Colonic mucosa (tissue), 4 donors: Measurements from ENCODE around the gene PARD3B. TPM values are rescaled to one million over a fixed set of nuclear protein-coding genes. Genes with fewer than 3 reads are reported as not detected.

Experiments
- DNase-seq: peaks from one replicate; pipeline ENCODE4 v3.0.0-alpha.2; 2020
- H3K27ac ChIP-seq: fragments of 200-600 bp; one replicate; pipeline ENCODE4 v1.8.0; 2021
- H3K27me3 ChIP-seq: fragments of 200-600 bp; one replicate; pipeline ENCODE4 v1.8.0; 2021
- H3K36me3 ChIP-seq: fragments of 200-600 bp; one replicate; pipeline ENCODE4 v1.8.0; 2021
- H3K4me1 ChIP-seq: fragments of 200-600 bp; one replicate; pipeline ENCODE4 v1.8.0; 2021; ENCODE audit warnings: mild to moderate bottlenecking
- H3K4me3 ChIP-seq: fragments of 200-600 bp; one replicate; pipeline ENCODE4 v1.8.0; 2021
- H3K9ac ChIP-seq, 2 donors: one replicate each; pipeline ENCODE4 v1.7.0; 2013; ENCODE audit warnings: control low read depth in 2 of 2, low read depth in 2 of 2, low read length in 2 of 2
- H3K9me3 ChIP-seq: fragments of 200-600 bp; one replicate; pipeline ENCODE4 v1.8.0; 2021
- CTCF ChIP-seq: fragments of 200-600 bp; IDR thresholded peaks from one replicate; pipeline ENCODE4 v1.8.0; 2022; ENCODE audit warnings: antibody characterized with exemption, mild to moderate bottlenecking
- intact Hi-C: fragments of 100-400 bp; cut with DNase I; formaldehyde crosslinking; loops from one replicate; pipeline ENCODE4 v1.14.1; 2022
- total RNA-seq, 2 donors: library from RNA; stranded (reverse); fragmentation: NEBNext Ultra II Directional in 1 of 2; extraction: Animal tissue kit (Norgen Biotek cat#: 25700) in 1 of 2; gene quantifications; one replicate each; pipeline ENCODE4 v1.2.1, GENCODE V29; 2021
- donor health status: healthy.
- donor health status: DM: no; HTN: no; CAD: no.
- donor health status: DM: no; HTN: no; CAD: no.

Gene PARD3B
- total RNA-seq, 2 donors from 2014 or later, result 20.0 to 24.2 TPM

GRCh38 chr2:204909791-204910190 lies 364.5 kb downstream of the PARD3B start:
- Histone ChIP-seq H3K4me3 (no peak overlapping the region), H3K36me3 (no peaks in the 10 kb centered on the region), H3K27ac (no peak overlapping the region), H3K9ac (no peak overlapping the region), H3K4me1 (no peaks in the 10 kb centered on the region), H3K27me3 (no peaks in the 10 kb centered on the region), H3K9me3 (no peaks in the 10 kb centered on the region)
- no peak for DNase-seq
- no peak for TF ChIP-seq CTCF
- intact Hi-C loops, result no loop called here

- no peak overlapping the region for H3K9ac ChIP-seq
- DNase-seq, result no peak
These were observed 368.0 kb downstream of the PARD3B start for GRCh38 chr2:204913312-204913711.

GRCh38 chr2:204913854-204914464 lies 368.7 kb downstream of the PARD3B start:
- no peaks in the 10 kb centered on the region for H3K4me1 ChIP-seq
- H3K27me3 ChIP-seq, result no peaks in the 10 kb centered on the region
- no peak overlapping the region for H3K4me3 ChIP-seq
- no peaks in the 10 kb centered on the region for H3K9me3 ChIP-seq
- H3K27ac ChIP-seq, result no peak overlapping the region
- TF ChIP-seq CTCF, result no peak
- no peak for DNase-seq
- no peak overlapping the region for H3K9ac ChIP-seq
- H3K36me3 ChIP-seq, result no peaks in the 10 kb centered on the region
- intact Hi-C loops, result no loop called here

More at GRCh38 chr2:204913312-204913711, 368.0 kb downstream of the PARD3B start:
- intact Hi-C loops, result no loop called here
- H3K9me3 ChIP-seq, result no peaks in the 10 kb centered on the region
- no peaks in the 10 kb centered on the region for H3K4me1 ChIP-seq
- TF ChIP-seq CTCF, result no peak
- H3K27ac ChIP-seq, result no peak overlapping the region
- no peak overlapping the region for H3K4me3 ChIP-seq
- no peaks in the 10 kb centered on the region for H3K36me3 ChIP-seq
- no peaks in the 10 kb centered on the region for H3K27me3 ChIP-seq

- intact Hi-C loops, result no loop called here
- DNase-seq, result no peak
- Histone ChIP-seq H3K27me3 (no peaks in the 10 kb centered on the region), H3K4me1 (no peaks in the 10 kb centered on the region), H3K27ac (no peak overlapping the region), H3K36me3 (no peaks in the 10 kb centered on the region), H3K4me3 (no peak overlapping the region), H3K9me3 (no peaks in the 10 kb centered on the region), H3K9ac (no peak overlapping the region)
- TF ChIP-seq CTCF, result no peak
These were observed 369.4 kb downstream of the PARD3B start for GRCh38 chr2:204914708-204915107.

DNA sequence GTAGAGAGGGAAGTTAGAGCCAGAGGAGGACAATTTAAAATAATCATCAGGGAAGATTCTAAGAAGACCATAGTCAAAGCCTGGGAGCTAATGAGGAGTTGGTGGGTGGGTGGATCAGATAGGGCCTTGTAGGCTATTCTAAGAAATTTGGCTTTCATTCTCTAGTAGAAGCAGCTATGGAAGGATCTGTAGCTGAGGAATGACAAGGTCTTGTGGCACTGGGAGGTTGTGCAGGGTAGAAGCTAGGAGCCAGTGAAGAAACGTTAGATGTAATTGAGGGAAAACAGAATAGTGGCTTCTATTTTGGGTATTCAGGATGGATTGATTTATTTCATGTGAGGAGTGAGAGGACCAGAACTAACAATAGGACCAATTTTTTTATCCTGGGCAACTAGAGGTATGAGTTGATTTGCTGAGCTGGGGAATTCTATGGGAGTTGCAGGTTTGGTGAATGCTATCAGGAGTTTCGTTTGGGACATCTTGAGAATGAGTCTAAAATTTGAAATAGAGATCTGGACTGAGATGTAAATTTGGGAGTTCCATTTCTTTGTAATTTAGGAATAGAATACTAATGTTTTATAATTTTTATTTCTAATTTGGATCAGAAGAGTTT lies 371.9 kb downstream of the PARD3B start:
- no peaks in the 10 kb centered on the region for H3K4me1 ChIP-seq
- no peak for DNase-seq
- intact Hi-C loops, result no loop called here
- no peak overlapping the region for H3K4me3 ChIP-seq
- H3K27ac ChIP-seq, result no peak overlapping the region
- no peaks in the 10 kb centered on the region for H3K36me3 ChIP-seq
- TF ChIP-seq CTCF, result no peak
- H3K9ac ChIP-seq, result no peak overlapping the region
- no peaks in the 10 kb centered on the region for H3K27me3 ChIP-seq
- no peaks in the 10 kb centered on the region for H3K9me3 ChIP-seq
